HG03432 (cell line): ENCODE results near the gene CSPG4.
"Not testable (repeated sequence)": the region's sequence is repeated elsewhere in the genome, so short reads cannot be mapped to it uniquely, and the experiment has no call there.

Experiments used
- ATAC-seq: cut with Tn5 transposase; IDR thresholded peaks from one replicate; pipeline ENCODE4 v1.9.1; 2021; ENCODE audit warnings: mild to moderate bottlenecking, moderate library complexity; ENCODE audit not compliant: unreplicated experiment

The CSPG4 gene

GRCh38 chr15:75650908-75651809, 61.5 kb downstream of the CSPG4 start:
- ATAC-seq: no peak

GRCh38 chr15:75649848-75650247, 62.8 kb downstream of the CSPG4 start:
- no peak for ATAC-seq

DNA sequence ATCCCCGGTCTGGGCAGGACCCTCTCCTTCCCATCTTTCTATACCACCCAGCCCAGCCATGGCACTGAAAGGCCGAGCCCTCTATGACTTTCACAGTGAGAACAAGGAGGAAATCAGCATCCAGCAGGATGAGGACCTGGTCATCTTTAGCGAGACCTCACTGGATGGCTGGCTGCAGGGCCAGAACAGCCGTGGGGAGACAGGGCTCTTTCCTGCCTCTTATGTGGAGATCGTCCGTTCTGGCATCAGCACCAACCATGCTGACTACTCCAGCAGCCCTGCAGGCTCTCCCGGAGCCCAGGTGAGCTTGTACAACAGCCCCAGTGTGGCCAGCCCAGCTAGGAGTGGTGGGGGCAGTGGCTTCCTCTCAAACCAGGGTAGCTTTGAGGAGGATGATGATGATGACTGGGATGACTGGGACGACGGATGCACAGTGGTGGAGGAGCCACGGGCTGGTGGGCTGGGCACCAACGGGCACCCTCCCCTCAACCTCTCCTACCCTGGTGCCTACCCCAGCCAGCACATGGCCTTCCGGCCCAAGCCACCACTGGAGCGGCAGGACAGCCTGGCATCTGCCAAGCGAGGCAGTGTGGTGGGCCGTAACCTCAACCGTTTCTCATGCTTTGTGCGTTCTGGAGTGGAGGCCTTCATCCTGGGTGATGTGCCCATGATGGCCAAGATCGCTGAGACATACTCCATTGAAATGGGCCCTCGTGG, 63.4 kb downstream of the CSPG4 start:
- ATAC-seq: no peak

DNA sequence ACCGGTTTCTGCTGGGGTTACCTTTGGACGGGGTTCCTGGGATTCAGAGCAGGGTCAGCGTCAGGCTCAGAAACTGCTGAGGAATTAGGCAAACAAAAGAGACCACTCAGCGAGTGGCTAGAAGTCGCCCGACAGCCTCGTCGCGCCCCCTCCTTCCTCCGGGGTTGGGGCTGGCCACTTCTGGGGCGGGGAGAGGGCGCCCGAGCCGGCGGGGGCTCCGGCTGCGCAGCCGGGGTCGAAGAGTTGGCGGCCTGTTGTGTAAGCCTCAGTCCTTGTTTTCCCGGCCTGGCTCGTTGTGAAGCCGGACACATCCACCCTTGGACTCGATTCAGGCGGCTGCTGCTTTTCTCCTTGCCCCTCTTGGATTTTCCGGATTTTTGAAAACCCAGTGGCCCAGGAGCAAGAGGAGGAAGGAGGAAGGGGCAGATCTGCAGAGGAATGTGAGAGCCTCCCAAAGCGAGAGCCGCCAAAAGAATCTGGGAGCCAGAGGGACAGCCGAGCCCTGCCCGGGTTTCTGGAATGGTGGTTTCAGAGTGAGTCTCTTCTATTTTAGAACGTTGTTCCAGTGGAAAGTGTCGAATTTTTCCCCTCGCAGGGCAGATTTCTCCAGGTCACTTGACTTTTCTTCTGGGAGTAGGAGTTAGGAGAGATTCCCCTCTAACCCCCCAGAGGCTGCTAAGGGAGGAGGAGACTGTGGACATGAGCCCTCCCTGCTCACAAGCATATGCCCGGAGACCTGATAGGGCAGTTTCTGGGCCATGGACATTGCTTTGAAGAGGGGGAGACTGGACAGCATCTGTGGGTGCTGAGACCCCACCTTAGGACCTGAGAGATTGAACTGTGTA, 64.3 kb downstream of the CSPG4 start:
- ATAC-seq: no peak

DNA sequence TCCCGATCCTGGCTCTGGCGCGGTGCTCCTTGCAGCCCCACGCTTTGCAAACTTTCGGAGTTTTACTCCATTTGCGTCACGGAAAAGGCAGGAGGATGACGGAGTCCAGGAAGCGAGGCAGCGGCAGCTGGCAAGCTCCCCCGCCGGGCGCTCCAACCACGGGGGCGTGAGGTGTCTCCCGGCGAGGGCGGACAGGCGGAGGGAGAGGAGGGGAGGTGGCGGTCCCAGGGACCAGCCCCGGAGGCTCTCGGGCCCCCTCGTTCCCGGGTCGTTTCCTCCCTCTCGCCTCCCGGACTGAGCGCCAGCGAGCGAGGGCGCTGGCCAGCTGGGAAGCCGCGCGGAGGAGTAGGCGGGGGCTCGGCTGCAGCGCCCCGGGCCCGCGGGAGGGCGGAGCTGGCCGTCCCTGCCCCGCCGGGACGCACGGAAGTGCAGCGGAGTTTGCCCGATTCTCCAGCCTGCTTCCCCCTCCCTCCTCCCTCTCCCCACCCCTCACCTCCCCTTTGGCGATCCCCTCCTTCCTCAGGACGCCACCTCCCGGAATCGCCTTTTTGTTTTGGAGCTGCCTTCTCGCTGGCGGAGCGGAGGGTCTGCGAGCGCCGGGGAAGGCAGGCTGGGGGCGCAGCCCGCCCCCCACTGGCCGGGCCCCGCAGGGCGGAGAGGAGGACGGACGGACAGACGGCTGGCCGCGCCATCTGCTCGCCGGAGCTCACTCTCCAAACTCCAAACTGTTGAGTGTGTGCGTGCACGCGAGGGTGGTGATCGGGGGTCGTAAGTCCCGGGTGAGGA, 65.1 kb downstream of the CSPG4 start, which contains the start of gene SNX33:
TSS of gene SNX33 (plus strand) at position 543 of the 786 bp plus-strand sequence. CDS start 1,191 bp downstream, outside the sequence.
- peak; percentile 46 for ATAC-seq

DNA sequence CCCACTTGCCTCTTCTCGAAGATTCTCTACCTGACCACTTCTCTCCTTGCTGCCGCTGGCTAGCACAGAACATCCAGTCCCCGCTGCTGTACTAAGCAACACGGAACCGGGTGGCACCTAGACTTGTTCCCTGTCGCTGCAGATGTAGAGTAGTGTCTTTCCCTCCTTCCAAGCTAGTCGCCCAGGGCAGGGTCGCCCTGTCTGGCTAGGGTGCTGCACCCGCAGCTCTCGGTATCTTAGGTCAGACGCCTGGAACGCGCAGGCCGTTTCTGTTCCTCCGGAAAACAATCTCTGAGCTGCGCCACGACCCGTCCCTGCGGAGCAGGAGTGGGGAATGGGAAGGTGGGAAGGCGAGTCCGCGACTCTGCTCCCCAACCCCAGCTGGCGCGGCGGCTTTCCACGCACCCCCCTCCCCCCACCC, 65.7 kb downstream of the CSPG4 start:
- peak; percentile 21 for ATAC-seq

- no peak for ATAC-seq
These were observed 66.3 kb downstream of the CSPG4 start for GRCh38 chr15:75646112-75646943.

- no peak for ATAC-seq
These were observed 68.3 kb downstream of the CSPG4 start for GRCh38 chr15:75644376-75644775.

DNA sequence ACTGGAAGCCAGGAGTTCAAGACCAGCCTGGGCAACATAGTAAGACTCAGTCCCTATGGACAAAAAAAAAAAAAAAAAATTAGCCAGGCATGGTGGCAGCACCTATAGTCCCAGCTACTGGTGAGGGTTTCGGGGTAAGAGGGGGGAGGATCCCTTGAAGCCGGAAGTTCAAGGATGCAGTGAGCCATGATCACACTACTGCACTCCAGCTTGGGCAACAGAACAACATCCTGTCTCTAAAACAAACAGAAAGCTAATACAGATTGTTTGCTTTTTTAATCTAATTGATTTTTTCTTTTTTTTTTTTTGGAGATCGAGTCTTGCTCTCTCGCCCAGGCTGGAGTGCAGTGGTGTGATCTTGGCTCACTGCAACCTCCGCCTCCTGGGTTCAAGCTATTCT, 71.0 kb downstream of the CSPG4 start:
- no peak for ATAC-seq

- ATAC-seq: no peak
These were observed 71.5 kb downstream of the CSPG4 start for GRCh38 chr15:75641179-75641503.

DNA sequence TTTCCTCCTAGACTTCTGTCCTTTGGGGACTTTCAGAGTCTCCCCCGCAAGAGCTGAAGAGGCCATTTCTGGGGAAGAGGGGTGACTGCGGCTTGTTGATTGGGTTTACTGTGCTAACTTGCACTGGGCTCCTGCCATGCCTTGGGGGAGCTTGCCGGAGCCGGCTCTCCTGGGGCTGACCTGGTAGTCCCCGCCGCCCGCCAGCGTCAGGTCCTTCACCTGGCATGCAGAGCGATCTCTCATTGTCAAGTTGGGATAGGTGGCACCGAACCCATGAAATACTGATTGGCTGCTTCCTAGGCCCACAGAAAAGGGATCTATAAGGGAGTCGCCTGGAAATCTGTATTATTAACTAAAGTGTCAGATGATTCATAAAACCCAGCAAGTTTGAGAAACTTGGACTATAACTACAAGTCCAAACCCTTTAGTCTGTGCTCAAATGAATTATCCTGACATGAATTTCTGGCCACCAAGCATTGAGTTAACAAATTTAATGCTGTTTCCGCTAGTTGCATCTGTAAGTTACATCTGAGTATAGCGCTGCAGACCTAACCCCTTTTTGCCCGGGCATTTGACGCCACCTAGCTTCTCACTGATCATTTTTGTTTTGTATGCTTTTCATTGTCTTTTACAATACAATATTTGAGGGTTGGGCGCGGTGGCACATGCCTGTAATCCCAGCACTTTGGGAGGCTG, 72.0 kb downstream of the CSPG4 start:
- ATAC-seq: peak; percentile 37

GRCh38 chr15:75639709-75640482, 72.8 kb downstream of the CSPG4 start, which contains the start of gene IMP3:
Gene IMP3, minus strand, starts transcription at chr15:75640224. Its CDS starts 56 bp downstream, at chr15:75640168.
- peak; percentile 88 for ATAC-seq

DNA sequence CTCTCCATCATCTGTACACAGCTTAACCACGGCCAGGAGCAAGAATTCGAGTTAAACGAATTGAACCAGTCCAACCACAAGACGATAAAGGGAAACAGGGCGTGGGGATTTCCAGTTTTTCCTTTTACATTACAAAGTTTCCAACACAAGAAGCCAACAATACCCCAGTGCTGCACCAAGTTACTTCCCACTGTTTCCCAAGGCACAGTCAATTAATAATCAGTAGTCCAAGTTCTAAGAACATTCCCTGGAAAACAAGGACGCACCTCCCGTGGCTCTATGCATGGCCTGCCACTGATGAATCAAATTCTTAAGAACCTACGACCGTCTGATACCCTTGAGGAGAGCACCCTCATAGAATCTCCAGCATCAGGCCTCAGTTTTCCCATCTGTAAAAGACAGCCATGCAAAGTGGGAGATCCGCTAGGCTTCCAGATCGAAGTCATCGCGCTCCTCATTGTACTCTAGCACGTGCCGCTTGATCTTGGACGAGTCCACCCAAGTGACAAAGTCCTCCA, 73.4 kb downstream of the CSPG4 start:
- ATAC-seq: no peak

DNA sequence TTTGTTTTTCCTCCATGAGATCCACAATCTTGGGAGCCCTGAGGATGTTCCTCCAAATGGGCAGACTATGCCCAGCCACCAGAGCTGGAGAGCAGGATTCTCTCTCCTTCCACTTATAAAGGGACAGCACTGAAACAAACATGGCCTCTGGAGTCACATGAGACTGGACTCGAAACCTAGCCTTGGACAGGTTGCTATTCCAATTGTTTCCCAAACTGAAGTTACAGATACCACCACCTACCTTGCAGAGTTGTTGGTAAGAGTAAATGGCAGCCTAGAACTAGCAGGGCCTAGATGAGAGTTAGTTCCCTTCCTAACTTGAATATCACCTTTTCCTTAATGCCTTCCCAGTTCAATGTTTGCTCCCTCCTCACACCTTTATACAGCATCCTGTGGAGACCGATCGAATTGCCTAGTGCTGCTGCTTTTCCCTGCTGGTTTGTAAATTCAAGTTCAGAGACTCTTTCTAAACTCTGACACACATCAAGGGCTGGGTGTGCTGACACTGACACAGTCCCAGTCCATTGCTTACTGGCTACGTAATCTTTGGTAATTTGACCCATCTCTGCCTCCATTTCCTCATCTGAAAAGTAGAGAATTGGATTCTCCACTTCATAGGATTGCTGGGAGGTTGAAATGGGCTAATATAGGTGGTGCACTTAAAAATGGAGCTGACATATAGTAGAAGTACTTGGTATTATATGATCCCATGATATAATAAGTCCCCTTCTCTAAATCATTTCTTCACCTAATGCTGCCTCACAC, 75.2 kb downstream of the CSPG4 start:
- ATAC-seq: no peak

DNA sequence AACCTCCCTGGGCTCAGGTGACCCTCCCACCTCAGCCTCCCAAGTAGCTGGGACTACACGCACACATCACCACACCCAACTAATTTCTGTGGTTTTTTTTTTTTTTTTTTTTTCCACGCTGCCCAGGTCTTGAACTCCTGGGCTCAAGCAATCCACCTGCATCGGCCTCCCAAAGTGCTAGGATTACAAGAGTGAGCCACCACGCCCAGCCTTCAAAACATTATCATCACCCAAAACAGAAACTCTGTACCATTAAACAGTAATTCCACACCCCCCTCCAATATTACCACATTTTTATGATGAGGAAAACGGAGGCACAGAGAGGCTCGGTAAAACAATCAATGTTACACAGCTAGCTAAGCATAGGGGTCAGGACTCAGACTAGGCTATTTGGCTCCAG, 76.6 kb downstream of the CSPG4 start:
- ATAC-seq: no peak

- not testable (repeated sequence) for ATAC-seq
These were observed 78.7 kb downstream of the CSPG4 start for GRCh38 chr15:75633922-75634321.

DNA sequence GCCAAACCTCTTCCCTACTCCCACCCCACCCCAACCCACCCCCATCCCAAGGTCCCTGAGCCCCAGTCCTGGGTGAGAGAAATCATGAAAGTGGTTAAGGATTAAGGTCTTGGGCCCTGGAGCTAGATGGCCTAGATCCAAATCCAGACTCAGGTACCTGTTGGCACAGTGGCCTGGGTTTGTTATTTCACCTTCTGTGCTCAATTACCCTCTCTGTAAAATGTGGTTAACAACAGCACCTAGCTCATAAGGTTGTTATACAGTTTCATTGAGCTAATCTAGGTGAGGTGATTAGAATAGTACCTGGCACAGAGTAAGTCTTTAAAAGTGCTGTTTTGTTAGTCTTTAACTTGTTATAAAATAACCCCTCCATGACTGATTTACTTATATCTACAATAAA, 80.7 kb downstream of the CSPG4 start:
- no peak for ATAC-seq
